Measurements from ENCODE around the gene HS3ST3A1.
"Not testable (repeated sequence)": the region's sequence is repeated elsewhere in the genome, so short reads cannot be mapped to it uniquely, and the experiment has no call there.

Gene HS3ST3A1

GRCh38 chr17:13575922-13576419 lies 25.8 kb downstream of the HS3ST3A1 start:
- DNase-seq, result no peak

GRCh38 chr17:13575466-13575865 lies 26.3 kb downstream of the HS3ST3A1 start:
- DNase-seq, result no peak

- no peak for DNase-seq
Observed at GRCh38 chr17:13572581-13572980, 29.1 kb downstream of the HS3ST3A1 start.

GRCh38 chr17:13569398-13570123 lies 32.2 kb downstream of the HS3ST3A1 start:
- no peak for DNase-seq

- DNase-seq, result no peak
Observed at GRCh38 chr17:13568582-13569397, 32.9 kb downstream of the HS3ST3A1 start.

- no peak for DNase-seq
Observed at GRCh38 chr17:13563866-13564265, 37.9 kb downstream of the HS3ST3A1 start.

GRCh38 chr17:13562271-13562800 lies 39.4 kb downstream of the HS3ST3A1 start:
- DNase-seq, result no peak

- DNase-seq, result no peak
Observed at GRCh38 chr17:13561606-13562270, 40.0 kb downstream of the HS3ST3A1 start.

- no peak for DNase-seq
Observed at GRCh38 chr17:13560935-13561334, 40.8 kb downstream of the HS3ST3A1 start.

- no peak for DNase-seq
Observed at GRCh38 chr17:13558588-13558987, 43.1 kb downstream of the HS3ST3A1 start.

GRCh38 chr17:13557077-13557476 lies 44.7 kb downstream of the HS3ST3A1 start:
- DNase-seq, result no peak

- no peak for DNase-seq
Observed at GRCh38 chr17:13554231-13554630, 47.5 kb downstream of the HS3ST3A1 start.

- DNase-seq, result no peak
Observed at GRCh38 chr17:13550291-13550690, 51.4 kb downstream of the HS3ST3A1 start.

- not testable (repeated sequence) for DNase-seq
Observed at GRCh38 chr17:13548576-13548975, 53.2 kb downstream of the HS3ST3A1 start.

- no peak for DNase-seq
Observed at GRCh38 chr17:13546851-13547250, 54.9 kb downstream of the HS3ST3A1 start.

GRCh38 chr17:13545941-13546340 lies 55.8 kb downstream of the HS3ST3A1 start:
- DNase-seq, result no peak

- no peak for DNase-seq
Observed at GRCh38 chr17:13544765-13545164, 57.0 kb downstream of the HS3ST3A1 start.

- DNase-seq, result peak in 6 of 56 donors; percentile 0 to 24 (median 6)
Observed at GRCh38 chr17:13544292-13544691, 57.4 kb downstream of the HS3ST3A1 start.

- no peak for DNase-seq
Observed at GRCh38 chr17:13542636-13543035, 59.1 kb downstream of the HS3ST3A1 start.

GRCh38 chr17:13541032-13541480 lies 60.7 kb downstream of the HS3ST3A1 start:
- DNase-seq, result no peak

GRCh38 chr17:13540546-13540945 lies 61.2 kb downstream of the HS3ST3A1 start:
- no peak for DNase-seq

- no peak for DNase-seq
Observed at GRCh38 chr17:13539421-13539820, 62.3 kb downstream of the HS3ST3A1 start.
